ENCODE measurements around the gene LITAFD. TPM values are rescaled to one million over a fixed set of nuclear protein-coding genes. Genes with fewer than 3 reads are reported as not detected.

LITAFD gene
- total and polyA plus RNA-seq, 2 experiments from 2014 or later, result not detected

DNA sequence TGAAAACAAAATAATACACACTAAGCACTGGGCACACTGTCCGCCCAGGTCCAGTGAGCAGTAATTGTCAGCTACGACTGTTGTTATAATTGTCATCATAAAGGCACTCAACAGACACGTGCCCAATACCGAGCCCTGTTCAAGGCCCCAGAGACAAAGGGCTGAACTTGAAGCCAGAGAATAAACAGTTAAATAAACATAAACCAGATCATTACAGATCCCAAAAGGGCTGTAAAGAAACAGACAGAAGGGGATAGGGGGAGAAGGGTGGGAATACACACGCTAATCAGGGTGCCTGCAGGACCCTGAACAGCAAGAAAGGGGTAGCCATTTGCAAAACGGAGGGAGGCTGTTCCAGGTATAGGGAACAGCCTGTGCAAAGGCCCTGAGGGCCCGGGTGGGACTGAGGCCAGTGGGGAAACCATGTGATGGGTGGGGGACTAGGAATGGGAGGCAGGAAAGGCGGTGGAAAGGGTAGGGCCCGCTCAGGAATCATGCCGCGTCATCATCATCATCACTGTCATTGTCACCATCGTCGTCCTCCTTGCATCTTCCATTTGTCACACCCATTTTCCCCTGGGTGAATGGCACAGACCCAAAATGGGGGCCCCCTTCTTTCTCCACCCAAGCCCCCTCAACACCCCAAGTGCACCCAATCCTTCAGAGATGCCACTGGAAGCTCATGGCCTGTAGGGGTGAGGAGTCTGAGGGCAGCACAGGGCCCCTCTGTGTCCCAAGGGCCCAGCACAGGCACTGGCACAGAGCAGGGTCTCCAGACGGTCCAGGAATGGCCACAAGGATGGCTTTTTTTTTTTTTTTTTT, 19.6 kb upstream of the LITAFD start:
- Mint-ChIP-seq H3K9me3 (no peaks in the 10 kb centered on the region; the same call in 2 of the 3 replicates), H3K27ac (no peak overlapping the region; the same call in 1 of the 2 replicates), H3K27me3 (ENCODE audit: insufficient read depth, low read depth, poor library complexity) (peaks cover 37% of the 10 kb centered on the region), H3K4me3 (no peak overlapping the region; the same call in 2 of the 3 replicates), H3K36me3 (ENCODE audit: low read depth) (peaks cover 61% of the 10 kb centered on the region), H3K4me1 (peaks cover 59% of the 10 kb centered on the region)
- H3K4me2 ChIP-seq, result peak overlapping the region; percentile 38; the same call in 1 of the 2 replicates
- H3K36me3 ChIP-seq (ENCODE audit: insufficient read depth), result peaks cover 6% of the 10 kb centered on the region; the same call in 1 of the 2 replicates
- H4K20me1 ChIP-seq (replicated peaks; ENCODE audit: insufficient read depth), result peaks cover 76% of the 10 kb centered on the region
- ATAC-seq (no peak), DNase-seq (ENCODE audit: low spot score) (no peak)
- TF ChIP-seq STAT1 (IDR thresholded peaks at IDR 0.05; ENCODE audit: unreplicated experiment) (no peak), POLR2AphosphoS5 (IDR thresholded peaks at IDR 0.05; ENCODE audit: low read depth) (0 out of 2 replicates have a peak, but pooled peaks have one; percentile 32)
- peaks cover 50% of the 10 kb centered on the region for H3K4me1 ChIP-seq (ENCODE audit: insufficient read depth)
- no peak overlapping the region for H2AFZ ChIP-seq
- peaks cover 94% of the 10 kb centered on the region for H3K79me2 ChIP-seq (replicated peaks; ENCODE audit: insufficient read depth)
- H3K9me2 ChIP-seq (ENCODE audit: insufficient read depth), result no peaks in the 10 kb centered on the region
- H3K27ac ChIP-seq (ENCODE audit: low read depth), result no peak overlapping the region
- H3K4me3 ChIP-seq, result no peak overlapping the region
- H3K27me3 ChIP-seq (ENCODE audit: insufficient read depth), result no peaks in the 10 kb centered on the region
- H3F3A ChIP-seq (replicated peaks; ENCODE audit: low read depth), result peaks cover 43% of the 10 kb centered on the region

DNA sequence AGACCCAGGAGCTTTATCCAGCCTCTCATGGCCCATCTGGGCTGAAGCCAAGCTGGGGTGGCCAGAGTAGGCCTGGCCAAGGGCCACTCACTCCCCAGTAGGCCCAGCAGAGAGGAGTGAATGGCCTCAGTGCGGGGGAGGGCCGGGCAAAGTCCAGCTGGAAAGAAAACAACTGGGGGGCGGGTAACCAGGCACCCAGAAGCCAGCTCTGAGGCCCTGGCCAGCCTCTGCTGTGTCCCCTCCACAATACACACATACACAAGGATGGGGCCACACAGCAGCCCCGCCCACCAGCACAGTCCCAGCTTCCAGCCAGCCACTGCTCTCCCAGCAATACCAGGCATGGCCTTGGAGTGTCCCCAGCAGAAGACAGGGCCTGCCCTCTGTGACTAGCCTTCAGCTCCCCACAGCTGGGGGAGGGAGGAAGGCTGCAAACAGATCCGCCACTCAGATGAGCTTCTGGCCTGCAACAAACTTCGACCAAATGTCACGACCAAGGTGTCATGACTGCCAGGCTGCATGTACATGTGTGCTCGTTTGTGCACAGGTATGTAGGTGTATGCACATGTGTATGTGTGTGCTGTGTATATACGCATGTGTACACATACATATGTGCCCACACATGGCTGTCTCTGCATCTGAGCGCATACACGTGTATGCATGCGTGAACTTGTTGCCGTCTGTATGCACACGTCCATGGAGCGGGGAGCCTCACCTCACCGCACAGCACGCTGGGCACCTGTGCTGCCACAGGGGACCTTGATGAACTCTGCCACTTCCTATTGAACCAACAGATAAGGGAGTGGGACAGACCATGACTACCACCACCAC, 18.3 kb upstream of the LITAFD start:
- H3K27ac Mint-ChIP-seq, result peak overlapping the region; percentile 80
- no peaks in the 10 kb centered on the region for H3K9me2 ChIP-seq (ENCODE audit: insufficient read depth)
- H3K4me1 Mint-ChIP-seq, result peaks cover 53% of the 10 kb centered on the region
- H3K79me2 ChIP-seq (replicated peaks; ENCODE audit: insufficient read depth), result peaks cover 97% of the 10 kb centered on the region
- TF ChIP-seq CTCF (conservative IDR thresholded peaks at IDR 0.05; ENCODE audit: low read depth in 2 of 2) (peak in 1 of 2 experiments; percentile 23; a peak in 2 of 4 replicates), POLR2AphosphoS5 (IDR thresholded peaks at IDR 0.05; ENCODE audit: low read depth) (peak; percentile 28; the same call in 1 of the 2 replicates), CREB1 (CRISPR knock-in tag; IDR thresholded peaks at IDR 0.05; ENCODE audit: low read depth) (no peak)
- peaks cover 50% of the 10 kb centered on the region for H3K4me1 ChIP-seq (ENCODE audit: insufficient read depth)
- no peak overlapping the region for H2AFZ ChIP-seq
- ATAC-seq (peak; percentile 6), DNase-seq (ENCODE audit: low spot score) (peak; percentile 51)
- H3K4me2 ChIP-seq, result peak overlapping the region; percentile 100
- H3K4me3 Mint-ChIP-seq, result peak overlapping the region; percentile 36; the same call in 1 of the 3 replicates
- H3K4me3 ChIP-seq, result peak overlapping the region; percentile 100; the same call in 1 of the 2 replicates
- peaks cover 53% of the 10 kb centered on the region for H3K36me3 Mint-ChIP-seq (ENCODE audit: low read depth)
- H4K20me1 ChIP-seq (replicated peaks; ENCODE audit: insufficient read depth), result peaks cover 75% of the 10 kb centered on the region
- H3K27ac ChIP-seq (ENCODE audit: low read depth), result peak overlapping the region; percentile 95; the same call in 1 of the 2 replicates
- H3K36me3 ChIP-seq (ENCODE audit: insufficient read depth), result no peaks in the 10 kb centered on the region; the same call in 1 of the 2 replicates
- H3K27me3 ChIP-seq (ENCODE audit: insufficient read depth), result no peaks in the 10 kb centered on the region
- H3K9me3 Mint-ChIP-seq, result no peaks in the 10 kb centered on the region; the same call in 2 of the 3 replicates
- H3K27me3 Mint-ChIP-seq (ENCODE audit: insufficient read depth, low read depth, poor library complexity), result peaks cover 34% of the 10 kb centered on the region
- peaks cover 34% of the 10 kb centered on the region for H3F3A ChIP-seq (replicated peaks; ENCODE audit: low read depth)

Data from GM23338 (cell line).